HG02943 (cell line): ENCODE measurements around the gene SLK.

Experiments used
- ATAC-seq: cut with Tn5 transposase; IDR thresholded peaks from one replicate; pipeline ENCODE4 v1.9.1; 2021; ENCODE audit warnings: mild to moderate bottlenecking, low read depth, moderate library complexity; ENCODE audit not compliant: unreplicated experiment

SLK gene

DNA sequence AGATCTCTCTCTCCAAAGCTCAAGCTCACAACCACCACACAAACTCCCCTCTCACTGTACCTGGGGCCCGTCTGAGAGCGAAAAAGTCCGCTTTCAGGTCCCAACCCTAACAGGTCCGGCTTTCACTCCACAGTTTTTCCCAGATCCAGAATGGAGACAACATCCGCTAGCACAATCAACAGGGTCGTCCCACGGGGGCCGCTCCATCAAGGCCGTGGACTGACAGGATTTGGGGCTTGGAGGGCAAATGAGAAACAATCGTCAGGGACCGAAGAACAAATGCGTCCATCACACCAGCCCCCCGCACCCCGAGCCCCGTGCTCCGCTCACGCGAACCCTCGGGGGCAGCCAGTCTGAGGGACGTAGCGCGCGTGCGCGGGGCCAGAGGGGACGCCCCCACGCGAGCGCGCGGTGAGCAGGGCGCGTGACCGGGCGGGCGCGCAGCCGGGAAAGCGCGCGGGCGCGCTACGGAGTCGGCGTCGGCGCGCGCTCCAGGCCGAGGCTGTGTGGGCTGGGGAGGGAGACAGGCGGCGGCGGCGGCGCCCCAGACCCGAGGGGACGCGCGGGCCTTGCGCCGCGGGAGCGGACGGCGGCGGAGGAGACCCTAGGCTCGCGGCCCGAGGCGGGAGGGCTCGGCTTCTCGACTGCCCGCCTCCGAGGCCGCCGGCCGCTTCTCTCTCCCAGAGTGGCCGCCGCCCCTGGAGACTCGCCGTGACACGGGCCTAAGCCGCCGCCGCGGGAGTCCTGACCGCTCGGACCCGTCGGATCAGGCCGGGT lies at the start of gene SLK:
SLK (plus strand) TSS at position 470 of the 777 bp plus-strand sequence. CDS start 606 bp downstream, outside the sequence.
- ATAC-seq, result peak; percentile 71

DNA sequence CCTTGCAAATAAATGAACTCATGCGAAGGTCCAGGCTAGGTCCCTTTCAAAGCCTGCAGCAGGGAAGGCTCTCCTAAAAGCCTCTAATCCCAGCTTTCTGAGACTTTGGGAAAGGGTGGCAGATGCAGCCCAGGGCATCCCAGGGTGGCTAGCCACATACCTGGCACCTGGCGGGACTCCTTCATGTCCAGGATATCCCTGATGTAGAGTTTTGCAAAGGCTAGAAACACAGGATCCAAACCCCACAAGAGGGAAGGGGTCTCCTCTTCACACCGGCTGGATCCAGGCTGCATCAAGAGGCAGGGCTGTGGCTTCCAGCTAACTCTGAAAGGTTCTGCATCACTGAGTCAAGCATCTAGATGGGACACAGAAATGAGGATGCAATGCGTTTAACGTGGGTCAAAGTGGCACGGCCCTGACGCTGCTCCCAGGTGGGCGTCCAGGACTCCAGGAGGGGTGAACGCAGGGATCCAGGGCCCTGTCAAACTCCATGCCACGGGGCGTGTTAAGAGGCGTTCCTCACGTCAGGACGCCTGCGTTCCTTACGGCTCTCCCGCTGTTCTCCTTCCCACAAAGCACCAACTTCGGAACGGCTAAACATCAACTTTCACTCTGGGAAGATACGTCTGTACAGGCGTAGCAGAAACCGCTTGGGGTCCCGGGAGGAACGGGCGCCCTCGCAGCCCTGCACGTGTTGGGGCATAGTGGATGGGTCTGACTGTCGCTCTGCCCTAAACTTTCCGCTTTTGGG lies 49.5 kb upstream of the SLK start:
- peak; percentile 23 for ATAC-seq

DNA sequence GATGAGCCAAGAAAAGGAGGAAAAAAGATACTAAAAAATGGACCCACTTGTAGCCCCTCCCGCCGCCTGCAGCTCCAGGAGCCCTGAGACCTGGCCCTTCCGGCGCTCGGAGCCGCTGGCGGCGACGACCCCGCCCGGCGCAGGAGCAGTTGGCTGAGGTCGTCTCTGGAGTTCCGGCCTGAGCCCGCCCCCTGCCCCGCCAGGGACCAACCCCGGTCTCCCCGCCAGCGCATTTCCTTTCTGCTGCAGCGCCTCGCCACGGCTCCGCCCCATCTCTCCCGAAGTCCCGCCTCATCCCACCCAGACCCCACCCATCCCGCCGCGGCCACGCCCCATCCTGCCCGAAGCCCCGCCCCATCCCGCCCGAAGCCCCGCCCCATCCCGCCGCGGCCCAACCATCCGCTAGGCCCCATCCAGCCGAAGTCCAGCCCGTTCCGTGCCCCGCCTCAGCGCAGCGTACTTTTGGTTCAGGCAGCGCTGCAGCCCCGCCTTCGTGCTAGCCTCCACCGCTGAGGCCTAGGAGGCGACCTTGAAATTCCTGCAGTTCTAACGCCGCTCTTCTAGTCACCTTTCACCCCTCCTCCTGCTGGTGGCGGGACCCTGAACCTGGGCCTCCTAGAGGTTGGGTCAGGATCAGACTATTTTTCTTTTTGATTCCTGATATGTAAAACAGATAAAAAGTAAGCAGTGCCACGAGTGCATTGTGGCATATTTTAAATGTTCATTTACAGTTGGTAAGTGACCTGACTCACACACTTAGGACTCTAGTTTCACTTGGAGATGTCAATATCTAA lies 48.7 kb upstream of the SLK start, which contains the start of gene STN1:
STN1 (minus strand) TSS at position 132 of the 794 bp plus-strand sequence. CDS start 590 bp downstream, outside the sequence.
- peak; percentile 86 for ATAC-seq

DNA sequence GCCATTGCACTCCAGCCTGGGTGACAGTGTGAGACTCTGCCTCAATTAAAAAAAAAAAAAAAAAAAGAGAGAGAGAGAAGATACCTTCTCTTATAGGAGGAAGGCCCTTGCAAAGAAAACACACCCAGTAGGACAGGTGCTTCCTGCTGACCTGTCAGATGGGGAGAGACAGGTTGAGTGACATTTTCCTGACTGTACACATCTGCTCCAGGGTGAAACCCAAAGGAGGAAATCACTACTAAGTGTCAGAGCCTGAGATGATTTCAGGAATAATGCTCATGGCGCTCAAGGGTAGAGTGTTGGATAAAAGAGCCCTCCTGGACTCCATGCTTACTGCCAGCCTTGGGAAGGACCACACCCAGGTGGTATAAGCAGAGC lies 47.3 kb upstream of the SLK start:
- ATAC-seq, result no peak

DNA sequence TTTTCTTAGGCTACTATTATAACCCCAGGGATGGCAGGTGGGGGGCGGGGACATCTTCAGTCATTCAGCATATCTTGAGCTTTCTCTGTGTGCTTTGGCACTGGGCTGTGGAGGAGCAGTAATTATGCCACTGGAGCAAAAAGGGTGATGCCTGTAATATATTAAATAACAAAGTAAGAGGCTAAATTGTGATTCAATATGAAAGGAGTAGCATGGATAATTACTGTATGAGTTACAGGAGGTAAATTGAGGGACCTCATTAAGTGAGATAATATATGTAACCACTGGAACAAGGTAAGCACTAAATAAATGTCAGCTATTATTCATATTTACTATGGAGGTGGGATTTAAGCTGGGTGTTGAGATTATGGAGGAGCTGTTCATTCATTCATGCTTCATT lies 45.7 kb upstream of the SLK start:
- ATAC-seq, result no peak

DNA sequence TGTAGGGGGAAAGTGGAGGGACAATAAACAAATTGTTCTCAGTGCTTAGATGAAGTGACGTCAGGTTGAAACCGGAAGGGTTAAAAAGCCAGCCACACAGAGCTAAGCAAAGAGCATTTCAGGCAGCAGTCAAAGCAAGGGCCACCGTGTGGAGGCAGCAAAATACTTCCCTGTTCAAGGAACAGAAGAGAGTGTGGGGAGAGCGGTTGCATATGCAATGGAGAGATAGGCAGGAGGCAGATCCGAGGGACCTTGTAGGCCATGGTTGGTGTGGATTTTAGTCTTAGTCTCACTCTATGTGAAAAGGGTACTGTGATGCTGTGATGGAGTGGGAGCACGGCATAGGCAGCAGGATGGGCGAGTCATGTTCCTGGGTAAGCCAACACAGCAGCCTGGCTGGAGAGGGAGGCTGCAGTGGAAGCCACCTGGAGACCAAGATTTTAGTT lies 45.2 kb upstream of the SLK start:
- ATAC-seq, result no peak

DNA sequence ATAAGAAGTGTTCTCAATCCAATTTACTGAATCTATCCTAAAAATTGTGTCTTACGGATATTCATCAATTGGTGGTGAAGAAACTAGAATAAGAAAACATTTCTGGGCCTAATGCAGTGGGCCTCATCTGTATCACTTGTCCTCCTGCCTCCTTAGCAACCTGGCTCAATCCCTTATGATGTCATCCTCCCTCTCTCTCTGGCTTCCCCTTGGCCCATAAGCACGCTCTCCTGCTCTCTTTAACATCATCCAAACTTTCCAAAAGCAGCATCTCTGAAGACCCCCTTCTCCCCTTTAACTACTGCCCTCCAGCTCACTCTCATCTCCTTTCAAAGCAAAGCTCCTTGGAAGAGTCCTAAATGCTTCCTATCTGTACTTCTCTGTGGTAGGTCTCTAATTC lies 44.3 kb upstream of the SLK start:
- ATAC-seq, result no peak

DNA sequence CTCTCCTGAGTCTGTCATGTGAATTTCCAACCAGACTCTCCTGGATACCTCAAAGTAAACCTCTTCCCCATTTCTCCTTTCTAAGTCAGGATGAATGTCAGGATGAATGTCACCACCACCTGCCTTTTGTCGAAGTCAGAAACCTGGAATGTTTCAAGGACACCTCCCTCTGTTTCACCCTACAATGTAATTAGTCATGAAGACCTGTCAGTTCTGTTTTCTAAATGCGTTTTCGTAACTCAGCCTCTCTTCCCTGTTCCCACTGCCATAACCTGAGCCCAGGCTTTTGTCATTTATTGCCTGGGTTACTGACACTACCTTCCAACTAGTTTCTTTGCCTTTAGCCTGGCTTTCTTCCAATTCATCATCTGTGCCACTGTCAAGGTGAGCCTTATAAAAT lies 43.4 kb upstream of the SLK start:
- no peak for ATAC-seq

DNA sequence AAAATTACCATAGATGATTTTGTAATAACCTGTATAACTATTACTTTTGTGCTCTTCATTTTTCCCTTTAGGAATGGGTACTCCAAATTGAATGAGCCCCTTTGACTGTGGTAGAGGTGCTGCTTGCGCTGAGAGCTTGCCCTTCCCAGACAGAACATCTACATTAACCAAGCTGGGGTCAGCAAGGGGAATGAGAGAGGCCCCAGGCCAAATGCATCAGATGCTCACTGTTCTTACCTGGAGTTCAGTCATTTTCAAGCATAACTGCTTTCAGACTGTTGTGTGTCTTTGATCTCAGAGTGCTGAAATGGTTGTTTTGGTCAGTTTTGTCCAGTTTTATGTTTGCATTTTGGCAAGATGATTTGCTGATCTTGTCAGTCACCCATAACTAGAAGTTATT lies 41.3 kb upstream of the SLK start:
- no peak for ATAC-seq

DNA sequence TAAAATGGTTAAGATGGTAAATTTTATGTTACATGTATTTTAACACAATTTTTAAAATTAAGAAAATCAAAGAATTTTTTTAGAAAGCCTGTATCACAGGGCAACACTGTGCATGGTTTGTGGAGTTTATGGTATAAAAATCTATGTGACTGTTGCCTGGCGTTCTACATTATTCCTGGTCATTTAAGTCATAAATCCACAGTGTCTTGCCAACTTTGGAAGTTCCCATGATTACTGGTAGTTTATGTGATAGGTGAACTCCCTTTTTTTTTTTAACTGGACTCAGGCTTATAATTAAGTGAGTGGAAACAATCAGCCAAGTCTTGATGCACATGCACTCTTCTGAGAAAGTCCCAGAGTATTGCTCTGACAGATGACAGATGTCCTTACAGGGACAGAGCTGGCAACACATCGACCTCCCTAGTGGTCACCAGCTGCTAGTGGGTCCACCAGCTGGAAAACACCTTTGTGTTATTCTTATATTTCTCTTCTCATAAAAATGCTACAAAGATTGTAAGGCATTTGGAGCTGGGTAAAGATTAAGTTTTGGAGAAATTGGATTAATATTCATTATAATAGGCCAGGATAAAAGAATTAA lies 40.1 kb upstream of the SLK start:
- no peak for ATAC-seq

DNA sequence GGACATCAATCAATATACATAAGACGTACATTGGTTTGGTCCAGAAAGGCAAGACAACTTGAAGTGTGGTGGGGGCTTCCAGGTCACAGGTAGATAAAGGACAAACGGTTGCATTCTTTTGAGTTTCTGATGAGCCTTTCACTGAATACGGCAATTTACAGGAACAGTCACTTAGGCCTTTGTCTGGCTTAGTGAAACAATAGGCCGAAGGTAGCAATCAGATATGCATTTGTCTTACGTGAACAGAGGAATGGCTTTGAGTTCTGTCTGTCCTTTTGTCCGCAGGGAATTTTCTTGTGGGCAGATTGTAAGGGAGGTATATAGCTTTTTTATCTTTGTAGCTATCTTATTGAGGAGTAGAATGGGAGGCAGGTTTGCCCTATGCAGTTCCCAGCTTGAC lies 38.2 kb upstream of the SLK start:
- no peak for ATAC-seq

DNA sequence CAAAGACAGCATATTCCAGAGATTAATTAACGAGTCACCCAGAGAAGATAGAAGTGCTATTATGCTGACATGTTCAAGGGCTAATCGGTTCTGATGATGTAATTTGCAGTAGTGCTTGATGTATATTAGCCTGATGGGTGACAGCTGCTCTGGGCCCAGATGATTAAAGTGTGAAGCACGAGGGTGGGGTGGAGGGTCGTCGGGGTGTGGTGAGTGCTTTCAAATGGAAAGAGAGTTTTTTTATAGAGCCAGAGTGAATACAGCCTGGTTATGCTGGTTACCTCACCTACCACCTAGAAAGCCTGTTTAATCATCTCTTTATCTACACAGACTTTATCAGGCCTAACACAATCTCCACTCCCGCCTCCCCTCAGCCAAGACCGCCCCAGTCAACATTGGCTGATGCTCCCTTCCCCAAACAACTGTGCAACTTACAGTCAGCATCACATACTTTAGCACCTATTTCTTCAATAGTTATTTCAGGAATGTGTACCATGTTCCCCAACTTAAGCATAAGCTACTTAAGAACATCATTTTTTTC lies 37.5 kb upstream of the SLK start:
- ATAC-seq, result no peak

DNA sequence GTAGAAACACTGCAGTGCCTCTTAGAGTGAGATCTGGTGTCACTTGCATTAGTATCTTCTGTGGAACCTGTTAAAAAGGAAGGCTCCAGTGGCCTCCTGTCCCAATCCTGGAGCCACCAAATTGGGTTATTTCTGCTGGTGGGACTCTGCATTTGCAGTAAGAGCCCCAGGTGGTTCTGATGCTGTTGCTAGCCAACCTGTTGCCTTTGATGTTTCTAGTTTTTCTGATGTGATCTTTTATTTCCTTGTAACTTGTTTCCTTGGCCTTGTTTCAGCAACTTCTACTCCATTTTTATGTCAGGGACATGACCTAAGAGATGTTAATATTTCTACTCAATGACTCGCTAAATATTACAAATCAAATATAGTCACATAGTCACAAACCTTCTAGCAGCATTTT lies 36.5 kb upstream of the SLK start:
- ATAC-seq, result no peak

DNA sequence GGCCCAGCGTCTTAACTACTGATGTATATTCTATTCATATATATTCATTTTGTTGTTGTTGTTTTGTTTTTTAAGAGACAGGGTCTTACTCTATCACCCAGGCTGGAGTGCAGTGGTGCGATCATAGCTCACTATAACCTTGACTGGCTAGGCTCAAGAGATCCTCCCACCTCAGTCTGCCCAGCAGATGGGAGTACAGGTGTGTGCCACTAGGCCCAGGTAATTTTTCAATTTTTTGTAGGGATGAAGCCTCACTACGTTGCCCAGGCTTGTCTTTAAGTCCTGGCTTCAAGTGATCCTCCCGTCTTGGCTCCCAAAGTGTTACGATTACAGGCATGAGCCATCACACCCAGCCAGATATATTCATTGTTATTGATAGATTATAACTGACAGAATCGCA lies 36.1 kb upstream of the SLK start:
- no peak for ATAC-seq

DNA sequence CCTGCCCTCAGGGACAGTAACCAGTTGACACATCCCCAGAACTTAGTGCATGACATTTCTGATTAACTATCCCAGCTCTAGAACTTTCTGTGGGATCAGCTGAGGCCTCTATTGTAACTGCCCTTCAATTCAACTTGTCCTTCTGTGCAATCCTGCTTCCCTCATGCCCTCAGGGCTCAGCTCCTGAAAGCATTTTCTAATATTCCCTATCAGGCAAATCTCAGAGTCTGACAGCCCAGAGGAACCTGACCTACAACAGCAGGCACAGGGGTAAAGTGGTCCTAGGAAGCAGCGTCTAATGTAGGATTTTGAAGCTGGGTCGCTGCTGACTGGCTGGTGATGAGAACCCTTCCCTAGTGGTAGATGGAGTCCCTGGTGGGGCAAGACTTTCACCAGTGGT lies 35.3 kb upstream of the SLK start:
- no peak for ATAC-seq

DNA sequence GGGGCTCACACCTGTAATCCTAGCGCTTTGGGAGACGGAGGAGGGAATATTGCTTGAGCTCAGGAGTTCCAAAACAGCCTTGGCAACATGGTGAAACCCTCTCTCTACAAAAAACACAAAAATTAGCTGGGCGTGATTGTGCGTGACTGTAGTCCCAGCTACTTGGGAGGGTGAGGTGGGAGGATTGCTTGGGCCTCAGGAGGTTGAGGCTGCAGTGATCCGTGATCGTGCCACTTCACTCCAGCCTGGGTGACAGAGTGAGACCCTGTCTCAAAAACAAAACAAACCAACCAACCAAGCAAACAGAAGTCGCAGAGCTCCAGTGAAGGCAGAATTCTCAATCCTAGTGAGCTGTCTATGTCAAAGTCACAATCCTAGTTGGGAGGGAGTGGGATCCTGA lies 34.7 kb upstream of the SLK start:
- no peak for ATAC-seq

DNA sequence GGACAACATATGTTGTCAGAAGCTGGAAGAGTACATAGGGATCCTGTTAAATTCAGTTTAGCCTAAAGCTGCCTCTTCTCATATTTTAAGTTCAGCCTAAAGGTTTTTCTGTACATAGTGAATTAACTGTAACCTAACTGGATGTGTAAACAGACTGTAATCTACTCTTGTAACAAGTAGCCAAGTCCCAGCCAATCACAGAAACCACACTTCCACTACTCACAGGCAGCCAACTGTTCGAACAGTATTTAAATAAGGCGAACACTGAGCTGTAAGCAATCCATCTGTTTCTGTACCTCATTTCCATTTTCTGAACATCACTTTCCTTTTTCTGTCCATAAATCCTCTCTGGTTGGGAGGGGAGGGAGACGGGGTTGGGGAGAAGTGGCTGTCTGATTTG lies 34.0 kb upstream of the SLK start:
- ATAC-seq, result no peak

DNA sequence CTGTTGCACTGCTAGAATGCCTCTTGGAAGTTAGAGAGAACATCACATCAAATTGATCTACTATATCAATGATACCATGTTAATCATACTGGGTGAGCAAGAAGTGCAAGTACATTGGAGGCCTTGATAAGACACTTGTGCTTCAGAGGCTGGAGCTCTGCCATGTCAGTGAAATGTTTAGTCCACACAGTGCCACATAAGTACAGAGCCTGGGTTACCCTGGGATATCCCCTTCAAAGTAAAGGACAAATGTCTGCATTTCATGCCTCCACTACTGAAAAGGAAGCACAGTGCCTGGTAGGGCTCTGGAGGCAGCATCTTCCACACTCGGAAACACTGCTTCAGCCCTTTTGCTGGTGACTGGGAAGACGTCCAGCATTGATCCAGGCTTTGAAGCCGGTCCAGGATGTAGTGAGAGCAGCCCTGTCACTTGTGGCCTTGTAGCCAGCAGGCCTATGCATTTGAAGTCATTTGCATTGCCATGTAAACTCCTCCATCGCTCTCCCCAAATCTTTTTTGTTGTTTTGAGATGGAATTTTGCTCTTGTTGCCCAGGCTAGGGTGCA lies 33.3 kb upstream of the SLK start:
- ATAC-seq, result no peak

DNA sequence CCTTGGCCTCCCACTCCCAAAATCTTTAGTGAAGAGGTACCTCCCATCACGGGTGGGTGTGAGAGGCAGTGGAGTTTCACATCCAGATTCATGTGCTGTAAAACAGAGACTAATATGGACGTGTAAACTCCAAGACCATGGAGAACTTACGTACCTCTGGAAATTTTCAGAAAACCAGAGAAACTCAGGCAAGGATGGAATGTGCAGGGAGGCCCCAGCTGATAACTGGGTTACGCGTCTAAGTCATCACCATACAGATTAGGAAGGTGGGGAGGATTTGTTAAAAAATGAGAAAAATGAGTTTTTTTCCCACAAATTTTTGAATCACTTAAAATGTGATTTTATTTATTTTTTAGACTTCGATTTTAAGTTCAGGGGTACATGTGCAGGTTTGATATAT lies 32.6 kb upstream of the SLK start:
- ATAC-seq, result no peak

DNA sequence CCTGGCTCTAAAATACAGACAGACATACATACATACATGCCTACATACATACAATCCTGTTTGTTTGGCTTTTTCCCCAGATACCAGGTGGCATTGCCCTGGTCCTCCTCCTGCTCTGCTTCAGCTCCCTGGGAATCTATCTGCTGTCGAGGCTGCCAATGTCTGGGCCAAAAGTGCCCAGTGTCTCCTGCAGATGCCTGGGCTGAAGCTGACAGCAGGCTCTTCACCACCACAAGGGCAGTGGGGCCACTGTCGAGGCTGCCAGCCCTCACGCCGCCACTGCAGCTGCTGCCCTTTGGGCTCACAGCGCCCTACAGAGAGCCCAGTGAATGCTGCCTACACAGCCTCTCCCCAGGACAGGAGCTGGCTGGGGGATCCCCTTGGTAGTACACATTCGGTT lies 30.9 kb upstream of the SLK start:
- no peak for ATAC-seq
